Measurements from ENCODE around the gene PACSIN2. TPM values are rescaled to one million over a fixed set of nuclear protein-coding genes. Genes with fewer than 3 reads are reported as not detected.

The PACSIN2 gene
- total and polyA plus RNA-seq, 7 experiments from 2014 or later, result 26.6 to 62.5 (median 36.3) TPM

DNA sequence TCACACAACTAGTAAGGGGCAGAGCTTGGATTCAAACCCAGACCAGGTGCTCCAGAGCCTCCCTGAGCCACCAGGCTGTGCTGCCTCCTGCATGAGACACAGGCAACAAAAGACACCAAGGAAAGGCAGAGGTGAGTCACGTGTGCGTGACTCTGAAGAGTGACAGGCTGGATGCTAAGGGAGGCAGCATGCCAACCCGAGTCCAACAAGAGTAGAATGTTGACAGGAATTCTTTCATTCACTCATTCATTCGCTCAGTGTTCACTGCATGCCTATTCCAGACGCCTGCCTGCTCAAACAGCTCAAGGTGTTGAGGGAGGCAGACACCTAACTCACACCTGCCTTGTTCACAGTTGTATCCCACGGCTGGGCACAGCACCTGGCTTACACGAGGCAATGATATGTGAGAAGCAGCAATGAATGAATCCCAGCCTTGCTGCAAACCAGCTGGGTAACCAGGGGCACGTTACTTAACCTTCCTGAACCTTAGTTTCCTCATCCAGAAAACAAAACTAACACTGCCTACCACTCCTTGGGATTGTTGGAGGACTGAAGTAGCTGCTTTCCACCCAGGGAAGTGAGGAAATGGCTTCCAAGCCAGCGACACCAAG lies 84.0 kb downstream of the PACSIN2 start:
- Mint-ChIP-seq H3K27me3 (no peaks in the 10 kb centered on the region), H3K4me1 (peaks cover 37 to 87% (median 77%) of the 10 kb centered on the region in 7 donors), H3K4me3 (no peak overlapping the region), H3K36me3 (peaks cover 0 to 9% (median 0%) of the 10 kb centered on the region in 5 donors), H3K27ac (peak overlapping the region in 3 of 9 donors; percentile 8 to 14 (median 10)), H3K9me3 (no peaks in the 10 kb centered on the region)
- no peak for DNase-seq
- peak; percentile 31 for ATAC-seq
- CTCF ChIA-PET, result no interaction called here
- H3K4me3 ChIP-seq (ENCODE audit: low read length), result no peak overlapping the region
- intact Hi-C loops (cut with micrococcal nuclease), result no loop called here
- H3K9me3 ChIP-seq (ENCODE audit: control insufficient read depth in 2 of 3, low read length in 3 of 3), result no peaks in the 10 kb centered on the region
- POLR2A ChIA-PET, result no interaction called here
- H3K36me3 ChIP-seq (ENCODE audit: control insufficient read depth in 2 of 3, insufficient read depth in 3 of 3, low read length in 3 of 3), result peaks cover 0 to 4% (median 0%) of the 10 kb centered on the region in 3 experiments
- no peaks in the 10 kb centered on the region for H3K27me3 ChIP-seq (ENCODE audit: control insufficient read depth in 2 of 2, insufficient read depth in 2 of 2, low read length in 2 of 2)
- H3K27ac ChIP-seq (ENCODE audit: low read depth, low read length), result no peak overlapping the region
- peaks cover 0 to 3% of the 10 kb centered on the region in 2 donors for H3K4me1 ChIP-seq (ENCODE audit: control insufficient read depth in 2 of 2, insufficient read depth in 2 of 2, low read length in 2 of 2)

DNA sequence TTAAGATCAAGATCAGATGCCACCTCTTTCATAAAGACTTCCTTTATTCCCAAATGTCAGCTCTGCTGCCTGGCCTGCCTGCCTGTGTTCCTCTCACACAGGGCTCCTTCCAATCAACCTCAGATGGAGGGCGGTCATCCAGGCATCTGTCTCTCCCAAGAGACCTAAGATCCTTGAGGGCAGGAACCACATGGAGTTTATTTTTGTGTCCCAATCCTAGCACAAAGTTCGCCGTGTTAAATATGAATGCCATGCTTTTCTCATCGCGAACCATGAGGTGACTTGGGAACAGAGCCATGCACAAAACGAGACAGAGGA lies 85.2 kb downstream of the PACSIN2 start:
- H3K4me3 Mint-ChIP-seq, result no peak overlapping the region
- H3K4me1 Mint-ChIP-seq, result peaks cover 35 to 88% (median 81%) of the 10 kb centered on the region in 7 donors
- Histone ChIP-seq H3K4me3 (ENCODE audit: low read length) (no peak overlapping the region), H3K36me3 (ENCODE audit: control insufficient read depth in 2 of 3, insufficient read depth in 3 of 3, low read length in 3 of 3) (peaks cover 0 to 4% (median 0%) of the 10 kb centered on the region in 3 experiments), H3K4me1 (ENCODE audit: control insufficient read depth in 2 of 2, insufficient read depth in 2 of 2, low read length in 2 of 2) (no peaks in the 10 kb centered on the region), H3K9me3 (ENCODE audit: control insufficient read depth in 2 of 3, low read length in 3 of 3) (no peaks in the 10 kb centered on the region), H3K27ac (ENCODE audit: low read depth, low read length) (no peak overlapping the region), H3K27me3 (ENCODE audit: control insufficient read depth in 2 of 2, insufficient read depth in 2 of 2, low read length in 2 of 2) (no peaks in the 10 kb centered on the region)
- no peaks in the 10 kb centered on the region for H3K9me3 Mint-ChIP-seq
- ChIA-PET CTCF (no interaction called here), POLR2A (no interaction called here)
- DNase-seq, result no peak
- ATAC-seq, result no peak
- peaks cover 0 to 10% (median 0%) of the 10 kb centered on the region in 5 donors for H3K36me3 Mint-ChIP-seq
- intact Hi-C loops (cut with micrococcal nuclease), result no loop called here
- no peak overlapping the region for H3K27ac Mint-ChIP-seq
- no peaks in the 10 kb centered on the region for H3K27me3 Mint-ChIP-seq

DNA sequence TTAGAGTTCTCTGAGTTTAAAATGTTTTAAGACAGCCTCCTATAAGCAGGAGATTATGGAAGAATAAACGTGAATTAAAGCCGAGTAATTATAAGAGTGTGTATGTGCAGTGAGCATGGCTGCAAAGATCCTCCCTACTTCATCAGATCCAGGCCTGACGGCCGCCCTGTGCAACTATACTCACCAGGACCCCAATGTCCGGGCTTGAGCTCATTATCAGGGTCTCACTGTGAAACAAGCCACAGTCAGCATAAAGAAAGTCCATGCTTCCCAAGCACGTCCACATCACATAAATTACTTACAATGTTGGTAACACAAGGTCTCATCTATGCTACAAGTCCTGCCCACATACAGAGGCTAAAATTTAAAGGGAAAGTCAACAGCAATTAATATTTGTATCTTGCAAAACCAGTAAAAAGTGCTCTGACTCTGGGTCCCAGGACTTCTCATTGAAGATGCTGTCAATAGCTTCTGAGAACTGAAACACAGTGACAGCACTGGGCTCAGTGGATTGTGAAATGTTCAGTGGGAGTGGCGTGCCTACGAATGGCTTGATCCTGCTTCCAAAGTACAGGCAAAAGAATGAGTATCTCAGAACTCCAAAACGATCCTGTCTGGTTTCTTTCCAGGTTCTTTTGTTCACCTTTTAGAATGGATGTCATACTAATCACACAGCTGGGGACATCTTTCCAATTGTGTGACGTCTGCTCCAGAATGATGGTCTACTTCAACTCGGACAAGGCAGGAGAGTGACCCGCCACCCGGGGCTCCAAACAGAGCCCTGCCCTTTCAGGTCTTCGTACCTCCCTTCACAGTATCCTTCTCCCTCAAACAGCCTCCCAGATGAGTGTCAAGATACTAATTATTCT lies 85.7 kb downstream of the PACSIN2 start:
- Mint-ChIP-seq H3K4me3 (no peak overlapping the region), H3K27me3 (no peaks in the 10 kb centered on the region), H3K4me1 (peaks cover 29 to 88% (median 80%) of the 10 kb centered on the region in 7 donors), H3K27ac (no peak overlapping the region), H3K9me3 (no peaks in the 10 kb centered on the region), H3K36me3 (peaks cover 0 to 10% (median 0%) of the 10 kb centered on the region in 5 donors)
- DNase-seq (no peak), ATAC-seq (no peak)
- ChIA-PET POLR2A (no interaction called here), CTCF (no interaction called here)
- H3K27me3 ChIP-seq (ENCODE audit: control insufficient read depth in 2 of 2, insufficient read depth in 2 of 2, low read length in 2 of 2), result no peaks in the 10 kb centered on the region
- H3K4me3 ChIP-seq (ENCODE audit: low read length), result no peak overlapping the region
- intact Hi-C loops (cut with micrococcal nuclease), result no loop called here
- H3K27ac ChIP-seq (ENCODE audit: low read depth, low read length), result no peak overlapping the region
- H3K9me3 ChIP-seq (ENCODE audit: control insufficient read depth in 2 of 3, low read length in 3 of 3), result no peaks in the 10 kb centered on the region
- peaks cover 0 to 4% (median 0%) of the 10 kb centered on the region in 3 experiments for H3K36me3 ChIP-seq (ENCODE audit: control insufficient read depth in 2 of 3, insufficient read depth in 3 of 3, low read length in 3 of 3)
- H3K4me1 ChIP-seq (ENCODE audit: control insufficient read depth in 2 of 2, insufficient read depth in 2 of 2, low read length in 2 of 2), result no peaks in the 10 kb centered on the region

DNA sequence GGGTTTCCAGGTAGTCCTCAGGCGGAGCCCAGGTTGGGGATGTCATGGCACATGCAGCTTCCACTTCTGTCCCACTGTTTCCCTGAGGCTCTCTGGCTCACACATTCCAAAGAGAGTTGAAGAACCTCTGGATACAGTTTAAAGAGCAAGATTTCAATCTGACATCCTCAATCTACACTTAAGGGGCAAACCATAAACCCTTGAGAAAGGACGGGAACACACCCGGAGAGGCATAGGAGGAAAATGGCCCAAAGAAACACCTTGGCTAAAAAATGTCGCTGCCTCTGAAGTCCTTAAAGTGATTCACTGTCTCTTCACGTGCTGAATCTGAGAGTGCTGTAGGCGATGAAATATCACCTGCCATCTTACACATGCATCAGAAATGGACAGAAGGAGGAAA lies 87.0 kb downstream of the PACSIN2 start:
- Histone ChIP-seq H3K4me3 (ENCODE audit: low read length) (no peak overlapping the region), H3K9me3 (ENCODE audit: control insufficient read depth in 2 of 3, low read length in 3 of 3) (no peaks in the 10 kb centered on the region), H3K36me3 (ENCODE audit: control insufficient read depth in 2 of 3, insufficient read depth in 3 of 3, low read length in 3 of 3) (peaks cover 0 to 4% (median 0%) of the 10 kb centered on the region in 3 experiments), H3K27ac (ENCODE audit: low read depth, low read length) (no peak overlapping the region), H3K27me3 (ENCODE audit: control insufficient read depth in 2 of 2, insufficient read depth in 2 of 2, low read length in 2 of 2) (no peaks in the 10 kb centered on the region), H3K4me1 (ENCODE audit: control insufficient read depth in 2 of 2, insufficient read depth in 2 of 2, low read length in 2 of 2) (no peaks in the 10 kb centered on the region)
- Mint-ChIP-seq H3K9me3 (no peaks in the 10 kb centered on the region), H3K27ac (peak overlapping the region in 1 of 9 donors; percentile 36), H3K4me3 (no peak overlapping the region), H3K27me3 (no peaks in the 10 kb centered on the region), H3K4me1 (peaks cover 17 to 84% (median 77%) of the 10 kb centered on the region in 7 donors), H3K36me3 (peaks cover 0 to 10% (median 0%) of the 10 kb centered on the region in 5 donors)
- no peak for DNase-seq
- no peak for ATAC-seq
- POLR2A ChIA-PET, result no interaction called here
- intact Hi-C loops (cut with micrococcal nuclease), result no loop called here
- CTCF ChIA-PET, result no interaction called here

DNA sequence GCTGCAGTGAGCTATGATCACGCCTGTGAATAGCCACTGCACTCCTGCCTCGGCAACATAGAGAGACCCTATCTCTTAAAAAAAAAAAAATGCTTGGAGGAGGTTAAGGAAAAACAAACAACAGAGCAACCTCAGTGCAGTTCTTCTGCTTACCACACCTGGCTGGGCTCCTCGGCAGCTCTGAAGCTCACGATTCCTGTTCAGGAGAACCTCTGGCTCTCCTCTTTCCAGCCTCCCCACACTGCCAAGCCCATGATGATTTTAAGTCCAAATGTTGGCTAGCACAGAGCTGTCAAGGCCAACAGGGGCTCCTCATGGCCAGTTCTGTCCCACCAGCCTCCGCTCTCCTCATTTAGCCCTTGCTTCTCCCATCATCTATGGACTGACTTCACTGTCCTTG lies 88.2 kb downstream of the PACSIN2 start:
- H3K27ac ChIP-seq (ENCODE audit: low read depth, low read length), result no peak overlapping the region
- Mint-ChIP-seq H3K4me3 (peak overlapping the region in 1 of 10 donors; percentile 34), H3K27ac (peak overlapping the region in 5 of 9 donors; percentile 41 to 71 (median 56)), H3K27me3 (no peaks in the 10 kb centered on the region), H3K9me3 (no peaks in the 10 kb centered on the region), H3K4me1 (peaks cover 10 to 84% (median 76%) of the 10 kb centered on the region in 7 donors), H3K36me3 (peaks cover 0 to 10% (median 0%) of the 10 kb centered on the region in 5 donors)
- no peak overlapping the region for H3K4me3 ChIP-seq (ENCODE audit: low read length)
- no peaks in the 10 kb centered on the region for H3K4me1 ChIP-seq (ENCODE audit: control insufficient read depth in 2 of 2, insufficient read depth in 2 of 2, low read length in 2 of 2)
- DNase-seq (no peak), ATAC-seq (no peak)
- H3K27me3 ChIP-seq (ENCODE audit: control insufficient read depth in 2 of 2, insufficient read depth in 2 of 2, low read length in 2 of 2), result no peaks in the 10 kb centered on the region
- peaks cover 0 to 4% (median 0%) of the 10 kb centered on the region in 3 experiments for H3K36me3 ChIP-seq (ENCODE audit: control insufficient read depth in 2 of 3, insufficient read depth in 3 of 3, low read length in 3 of 3)
- POLR2A ChIA-PET, result no interaction called here
- CTCF ChIA-PET, result no interaction called here
- no peaks in the 10 kb centered on the region for H3K9me3 ChIP-seq (ENCODE audit: control insufficient read depth in 2 of 3, low read length in 3 of 3)
- intact Hi-C loops (cut with micrococcal nuclease), result no loop called here

DNA sequence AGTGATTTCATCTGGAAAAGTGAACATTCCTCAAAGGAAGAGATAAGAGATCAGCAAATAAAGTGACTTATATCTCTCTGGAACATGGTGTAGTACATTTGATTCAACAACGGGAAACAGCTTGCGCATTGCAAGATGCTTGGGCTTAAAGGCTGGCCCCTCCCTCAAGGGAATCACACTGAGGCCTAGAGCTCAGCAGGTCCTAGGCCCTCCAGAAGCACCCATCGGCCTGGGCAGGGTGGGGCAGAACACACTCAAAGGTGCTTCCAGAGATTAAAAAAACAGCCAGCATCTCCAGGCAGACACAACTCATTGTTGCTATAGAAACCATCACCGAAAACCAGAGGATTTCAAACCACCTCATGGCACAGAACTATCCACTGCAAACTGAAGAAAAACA lies 88.8 kb downstream of the PACSIN2 start:
- Histone ChIP-seq H3K27me3 (ENCODE audit: control insufficient read depth in 2 of 2, insufficient read depth in 2 of 2, low read length in 2 of 2) (no peaks in the 10 kb centered on the region), H3K36me3 (ENCODE audit: control insufficient read depth in 2 of 3, insufficient read depth in 3 of 3, low read length in 3 of 3) (peaks cover 0 to 4% (median 0%) of the 10 kb centered on the region in 3 experiments), H3K27ac (ENCODE audit: low read depth, low read length) (no peak overlapping the region), H3K9me3 (ENCODE audit: control insufficient read depth in 2 of 3, low read length in 3 of 3) (no peaks in the 10 kb centered on the region), H3K4me3 (ENCODE audit: low read length) (no peak overlapping the region), H3K4me1 (ENCODE audit: control insufficient read depth in 2 of 2, insufficient read depth in 2 of 2, low read length in 2 of 2) (no peaks in the 10 kb centered on the region)
- peaks cover 0 to 10% (median 0%) of the 10 kb centered on the region in 5 donors for H3K36me3 Mint-ChIP-seq
- H3K4me1 Mint-ChIP-seq, result peaks cover 5 to 82% (median 69%) of the 10 kb centered on the region in 7 donors
- ChIA-PET CTCF (no interaction called here), POLR2A (no interaction called here)
- no peak for DNase-seq
- H3K4me3 Mint-ChIP-seq, result peak overlapping the region in 3 of 10 donors; percentile 45 to 58 (median 46)
- ATAC-seq, result no peak
- H3K9me3 Mint-ChIP-seq, result no peaks in the 10 kb centered on the region
- intact Hi-C loops (cut with micrococcal nuclease), result no loop called here
- H3K27ac Mint-ChIP-seq, result peak overlapping the region in 5 of 9 donors; percentile 27 to 85 (median 55)
- H3K27me3 Mint-ChIP-seq, result no peaks in the 10 kb centered on the region

All from naive thymus-derived CD4-positive, alpha-beta T cell (primary cell).